Activated CD8-positive, alpha-beta memory T cell treated with anti-CD3 and anti-CD28 coated beads, Interleukin-2, amount 10 ng/mL, durations not matched to agents 7 days and 5 days (primary cell): ENCODE data around the gene SPHK2. TPM values are rescaled to one million over a fixed set of nuclear protein-coding genes. Genes with fewer than 3 reads are reported as not detected.
"Not testable (repeated sequence)": the region's sequence is repeated elsewhere in the genome, so short reads cannot be mapped to it uniquely, and the experiment has no call there.

Source experiments
- ATAC-seq: fragments of 150-1000 bp; cut with Tn5 transposase; one replicate; pipeline ENCODE4 v1.10.0; 2021; ENCODE audit warnings: moderate library complexity
- CTCF ChIA-PET: fragments of 350-600 bp; sonication (Branson Sonifier 250); formaldehyde crosslinking; loops from one replicate; lab custom pipeline; 2021; ENCODE audit warnings: antibody characterized with exemption; lab: Charles Lee
- DNase-seq: peaks from one replicate; pipeline ENCODE4 v3.0.0-alpha.2; 2020
- H3K27ac Mint-ChIP-seq: one replicate; pipeline ENCODE4 v1.8.0; 2021; ENCODE audit warnings: mild to moderate bottlenecking, mixed read lengths
- H3K27me3 Mint-ChIP-seq: one replicate; pipeline ENCODE4 v1.8.0; 2021; ENCODE audit warnings: mixed read lengths
- H3K36me3 Mint-ChIP-seq: one replicate; pipeline ENCODE4 v1.8.0; 2021; ENCODE audit warnings: mild to moderate bottlenecking, mixed read lengths
- H3K4me1 Mint-ChIP-seq: one replicate; pipeline ENCODE4 v1.8.0; 2021; ENCODE audit warnings: mixed read lengths
- H3K4me3 Mint-ChIP-seq: one replicate; pipeline ENCODE4 v1.8.0; 2021; ENCODE audit warnings: mild to moderate bottlenecking, moderate library complexity, mixed read lengths
- H3K9me3 Mint-ChIP-seq: one replicate; pipeline ENCODE4 v1.8.0; 2022; ENCODE audit warnings: low read depth, mixed read lengths
- total RNA-seq, 2 experiments: library from RNA; stranded (reverse); gene quantifications; one replicate each; pipeline ENCODE4 v1.2.3, GENCODE V29; 2021

SPHK2 gene
- total RNA-seq, 2 experiments from 2014 or later, result 37.3 to 43.4 TPM

- no peak for ATAC-seq
- Mint-ChIP-seq H3K27me3 (no peaks in the 10 kb centered on the region), H3K4me3 (no peak overlapping the region), H3K4me1 (peaks cover 28% of the 10 kb centered on the region), H3K36me3 (no peaks in the 10 kb centered on the region), H3K27ac (no peak overlapping the region), H3K9me3 (no peaks in the 10 kb centered on the region)
- DNase-seq, result no peak
- CTCF ChIA-PET, result no interaction called here
Observed at GRCh38 chr19:48650974-48651682, 31.8 kb downstream of the SPHK2 start.

- Mint-ChIP-seq H3K9me3 (no peaks in the 10 kb centered on the region), H3K4me3 (no peak overlapping the region), H3K27ac (no peak overlapping the region), H3K27me3 (no peaks in the 10 kb centered on the region), H3K36me3 (no peaks in the 10 kb centered on the region), H3K4me1 (peaks cover 25% of the 10 kb centered on the region)
- ATAC-seq (no peak), DNase-seq (no peak)
- CTCF ChIA-PET, result no interaction called here
Observed at GRCh38 chr19:48651683-48652048, 32.4 kb downstream of the SPHK2 start.

- no peak for ATAC-seq
- DNase-seq, result no peak
- peaks cover 5% of the 10 kb centered on the region for H3K27me3 Mint-ChIP-seq
- peaks cover 13% of the 10 kb centered on the region for H3K4me1 Mint-ChIP-seq
- H3K27ac Mint-ChIP-seq, result no peak overlapping the region
- no peak overlapping the region for H3K4me3 Mint-ChIP-seq
- H3K9me3 Mint-ChIP-seq, result no peaks in the 10 kb centered on the region
- H3K36me3 Mint-ChIP-seq, result no peaks in the 10 kb centered on the region
- CTCF ChIA-PET, result no interaction called here
Observed at GRCh38 chr19:48654299-48655059, 35.2 kb downstream of the SPHK2 start.

- H3K27ac Mint-ChIP-seq, result no peak overlapping the region
- no peaks in the 10 kb centered on the region for H3K9me3 Mint-ChIP-seq
- ATAC-seq (no peak), DNase-seq (no peak)
- peaks cover 16% of the 10 kb centered on the region for H3K4me1 Mint-ChIP-seq
- H3K36me3 Mint-ChIP-seq, result no peaks in the 10 kb centered on the region
- no peak overlapping the region for H3K4me3 Mint-ChIP-seq
- CTCF ChIA-PET, result no interaction called here
- peaks cover 5% of the 10 kb centered on the region for H3K27me3 Mint-ChIP-seq
Observed at GRCh38 chr19:48656840-48657474, 37.7 kb downstream of the SPHK2 start.

GRCh38 chr19:48657828-48658227, 38.5 kb downstream of the SPHK2 start:
- CTCF ChIA-PET, ATAC-seq: not testable (repeated sequence)

GRCh38 chr19:48658483-48658882, 39.2 kb downstream of the SPHK2 start:
- H3K9me3 Mint-ChIP-seq, result no peaks in the 10 kb centered on the region
- no peak overlapping the region for H3K4me3 Mint-ChIP-seq
- CTCF ChIA-PET, result no interaction called here

More at GRCh38 chr19:48657828-48658227, 38.5 kb downstream of the SPHK2 start:
- not testable (repeated sequence) for H3K27me3 Mint-ChIP-seq, H3K27ac Mint-ChIP-seq, H3K4me3 Mint-ChIP-seq, H3K36me3 Mint-ChIP-seq, H3K9me3 Mint-ChIP-seq, DNase-seq
- peaks cover 12% of the 10 kb centered on the region for H3K4me1 Mint-ChIP-seq

GRCh38 chr19:48659768-48660167, 40.5 kb downstream of the SPHK2 start:
- Mint-ChIP-seq H3K4me3 (no peak overlapping the region), H3K9me3 (no peaks in the 10 kb centered on the region), H3K27ac (no peak overlapping the region), H3K27me3 (peaks cover 5% of the 10 kb centered on the region), H3K4me1 (peaks cover 10% of the 10 kb centered on the region), H3K36me3 (no peaks in the 10 kb centered on the region)
- CTCF ChIA-PET, result interaction anchor here (1.1 kb wide), 1 partner anchor 14 kb away, joined by 5 read pairs; the partner anchor contains the start of gene CA11
- ATAC-seq (no peak), DNase-seq (no peak)

More at GRCh38 chr19:48658483-48658882, 39.2 kb downstream of the SPHK2 start:
- DNase-seq (no peak), ATAC-seq (no peak)
- Mint-ChIP-seq H3K27ac (no peak overlapping the region), H3K4me1 (peaks cover 10% of the 10 kb centered on the region), H3K27me3 (peaks cover 5% of the 10 kb centered on the region), H3K36me3 (no peaks in the 10 kb centered on the region)

GRCh38 chr19:48660852-48661710, 41.8 kb downstream of the SPHK2 start:
- Mint-ChIP-seq H3K36me3 (no peaks in the 10 kb centered on the region), H3K4me3 (no peak overlapping the region), H3K27ac (peak overlapping the region; percentile 91), H3K9me3 (no peaks in the 10 kb centered on the region), H3K27me3 (peaks cover 5% of the 10 kb centered on the region), H3K4me1 (peaks cover 10% of the 10 kb centered on the region)
- DNase-seq, result peak; percentile 92
- ATAC-seq, result peak; percentile 95
- CTCF ChIA-PET, result interaction anchor here (0.7 to 1.6 kb wide), 2 partner anchors 13 to 16 kb away, joined by 4 to 5 read pairs; partner anchors contain the start of gene CA11

GRCh38 chr19:48661711-48662090, 42.4 kb downstream of the SPHK2 start:
- H3K9me3 Mint-ChIP-seq, result no peaks in the 10 kb centered on the region
- DNase-seq, result no peak
- H3K27me3 Mint-ChIP-seq, result peaks cover 5% of the 10 kb centered on the region
- no peak overlapping the region for H3K4me3 Mint-ChIP-seq
- H3K4me1 Mint-ChIP-seq, result peaks cover 10% of the 10 kb centered on the region
- no peak overlapping the region for H3K27ac Mint-ChIP-seq
- CTCF ChIA-PET, result interaction anchor here (1.6 kb wide), 1 partner anchor 16 kb away, joined by 4 read pairs; the partner anchor contains the start of gene CA11
- no peaks in the 10 kb centered on the region for H3K36me3 Mint-ChIP-seq
- ATAC-seq, result no peak

GRCh38 chr19:48663667-48664066, 44.4 kb downstream of the SPHK2 start:
- H3K27ac Mint-ChIP-seq, result no peak overlapping the region
- peaks cover 3% of the 10 kb centered on the region for H3K27me3 Mint-ChIP-seq

GRCh38 chr19:48664476-48664875, 45.2 kb downstream of the SPHK2 start:
- no peak for DNase-seq
- no peak overlapping the region for H3K27ac Mint-ChIP-seq
- ATAC-seq, result no peak
- H3K4me3 Mint-ChIP-seq, result no peak overlapping the region
- peaks cover 10% of the 10 kb centered on the region for H3K4me1 Mint-ChIP-seq
- CTCF ChIA-PET, result interaction anchor here (0.7 to 1.0 kb wide), 2 partner anchors 19 to 450 kb away, joined by 3 to 5 read pairs; partner anchors contain the start of gene CA11
- H3K36me3 Mint-ChIP-seq, result no peaks in the 10 kb centered on the region
- H3K9me3 Mint-ChIP-seq, result peaks cover 4% of the 10 kb centered on the region
- no peaks in the 10 kb centered on the region for H3K27me3 Mint-ChIP-seq

More at GRCh38 chr19:48663667-48664066, 44.4 kb downstream of the SPHK2 start:
- Mint-ChIP-seq H3K36me3 (no peaks in the 10 kb centered on the region), H3K9me3 (peaks cover under 1% of the 10 kb centered on the region), H3K4me3 (no peak overlapping the region), H3K4me1 (peaks cover 10% of the 10 kb centered on the region)
- ATAC-seq (no peak), DNase-seq (no peak)
- CTCF ChIA-PET, result interaction anchor here (1.3 kb wide), 1 partner anchor 179 kb away, joined by 3 read pairs; no protein-coding TSS in a partner anchor

- Mint-ChIP-seq H3K9me3 (peaks cover 10% of the 10 kb centered on the region), H3K4me1 (peaks cover 5% of the 10 kb centered on the region), H3K4me3 (no peak overlapping the region), H3K36me3 (peaks cover 2% of the 10 kb centered on the region), H3K27ac (no peak overlapping the region), H3K27me3 (no peaks in the 10 kb centered on the region)
- CTCF ChIA-PET, result interaction anchor here (1.2 to 1.6 kb wide), 2 partner anchors 10 to 20 kb away, joined by 3 read pairs; no protein-coding TSS in a partner anchor
- ATAC-seq (no peak), DNase-seq (no peak)
Observed at GRCh38 chr19:48665786-48666185, 46.5 kb downstream of the SPHK2 start.
